Activated effector memory CD4-positive, alpha-beta T cell treated with anti-CD3 and anti-CD28 coated beads, Interleukin-2, amount 50 U/mL, for 16 hours (primary cell): ENCODE data around the gene ADAMTS2.

Experiments
- DNase-seq: peaks from one replicate; pipeline ENCODE4 v3.0.0-alpha.2; 2020

The ADAMTS2 gene

GRCh38 chr5:179265514-179266290 lies 79.6 kb downstream of the ADAMTS2 start:
- peak; percentile 55 for DNase-seq

- peak; percentile 45 for DNase-seq
Observed at GRCh38 chr5:179264783-179265513, 80.3 kb downstream of the ADAMTS2 start.

- DNase-seq = peak; percentile 30
Observed at GRCh38 chr5:179264053-179264782, 81.0 kb downstream of the ADAMTS2 start.

- peak; percentile 34 for DNase-seq
Observed at GRCh38 chr5:179263391-179264052, 81.7 kb downstream of the ADAMTS2 start.

- peak; percentile 55 for DNase-seq
Observed at GRCh38 chr5:179262126-179262920, 82.9 kb downstream of the ADAMTS2 start.

GRCh38 chr5:179261301-179262125 lies 83.7 kb downstream of the ADAMTS2 start:
- peak; percentile 61 for DNase-seq

- peak; percentile 57 for DNase-seq
Observed at GRCh38 chr5:179260324-179261070, 84.8 kb downstream of the ADAMTS2 start.

GRCh38 chr5:179259731-179260323 lies 85.4 kb downstream of the ADAMTS2 start:
- peak; percentile 53 for DNase-seq

- peak; percentile 44 for DNase-seq
Observed at GRCh38 chr5:179258922-179259730, 86.1 kb downstream of the ADAMTS2 start.

- DNase-seq = peak; percentile 45
Observed at GRCh38 chr5:179258001-179258921, 87.0 kb downstream of the ADAMTS2 start.

GRCh38 chr5:179257176-179257682 lies 88.0 kb downstream of the ADAMTS2 start:
- DNase-seq = peak; percentile 44

GRCh38 chr5:179256328-179257175 lies 88.7 kb downstream of the ADAMTS2 start:
- DNase-seq = peak; percentile 48

- peak; percentile 52 for DNase-seq
Observed at GRCh38 chr5:179255527-179256327, 89.5 kb downstream of the ADAMTS2 start.

- peak; percentile 17 for DNase-seq
Observed at GRCh38 chr5:179254638-179255271, 90.5 kb downstream of the ADAMTS2 start.

GRCh38 chr5:179253730-179254129 lies 91.5 kb downstream of the ADAMTS2 start:
- peak; percentile 33 for DNase-seq
